ENCODE data around the gene CPT1C. TPM values are rescaled to one million over a fixed set of nuclear protein-coding genes. Genes with fewer than 3 reads are reported as not detected.
"Not testable (repeated sequence)": the region's sequence is repeated elsewhere in the genome, so short reads cannot be mapped to it uniquely, and the experiment has no call there.

Gene CPT1C
- polyA plus RNA-seq, 2 of the 4 experiments (the other 2 are of a cell fraction) = 8.5 to 15.4 TPM

DNA sequence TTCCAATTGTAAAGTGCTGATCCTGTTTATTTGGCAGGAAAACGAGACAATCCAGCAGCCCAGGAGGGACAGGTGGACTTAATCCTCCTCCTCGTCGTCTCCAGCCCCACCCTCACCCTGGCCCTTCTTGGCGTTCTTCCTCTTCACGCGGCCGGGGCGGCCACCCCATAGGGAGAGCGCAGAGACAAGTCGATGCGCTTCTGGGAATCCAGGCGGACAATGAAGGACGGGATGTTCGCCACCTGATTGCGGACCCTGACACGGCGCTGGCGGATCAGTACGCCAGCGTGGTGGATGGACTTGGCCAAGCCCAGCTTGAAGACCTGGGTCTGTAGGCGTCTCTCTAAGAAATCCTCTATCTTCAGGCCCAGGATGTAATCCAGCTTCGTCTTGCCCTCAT, 28.5 kb downstream of the CPT1C start:
- CTCF ChIA-PET = interaction anchor here (0.5 to 4.5 kb wide), 11 partner anchors 11 to 420 kb away, joined by 3 to 29 read pairs (median 4); no protein-coding TSS in a partner anchor
- H3K4me1 ChIP-seq; H3K27ac ChIP-seq; FAIRE-seq; H3K4me2 ChIP-seq; DNase-seq (ENCODE audit: low read depth in 1 of 2, low spot score in 1 of 2); H3K9me3 ChIP-seq; H3K4me3 ChIP-seq; POLR2A ChIA-PET: not testable (repeated sequence)
- ATAC-seq = 0 out of 6 replicates have a peak, but pooled peaks of 1 of the 2 experiments have one; percentile 21
- WGBS (ENCODE audit: missing lambda C conversion rate) = 88% methylated on average over 22 of the region's 22 CpGs
- peak; percentile 31 for TF ChIP-seq MAFK (IDR thresholded peaks at IDR 0.05; ENCODE audit: partially characterized antibody)

DNA sequence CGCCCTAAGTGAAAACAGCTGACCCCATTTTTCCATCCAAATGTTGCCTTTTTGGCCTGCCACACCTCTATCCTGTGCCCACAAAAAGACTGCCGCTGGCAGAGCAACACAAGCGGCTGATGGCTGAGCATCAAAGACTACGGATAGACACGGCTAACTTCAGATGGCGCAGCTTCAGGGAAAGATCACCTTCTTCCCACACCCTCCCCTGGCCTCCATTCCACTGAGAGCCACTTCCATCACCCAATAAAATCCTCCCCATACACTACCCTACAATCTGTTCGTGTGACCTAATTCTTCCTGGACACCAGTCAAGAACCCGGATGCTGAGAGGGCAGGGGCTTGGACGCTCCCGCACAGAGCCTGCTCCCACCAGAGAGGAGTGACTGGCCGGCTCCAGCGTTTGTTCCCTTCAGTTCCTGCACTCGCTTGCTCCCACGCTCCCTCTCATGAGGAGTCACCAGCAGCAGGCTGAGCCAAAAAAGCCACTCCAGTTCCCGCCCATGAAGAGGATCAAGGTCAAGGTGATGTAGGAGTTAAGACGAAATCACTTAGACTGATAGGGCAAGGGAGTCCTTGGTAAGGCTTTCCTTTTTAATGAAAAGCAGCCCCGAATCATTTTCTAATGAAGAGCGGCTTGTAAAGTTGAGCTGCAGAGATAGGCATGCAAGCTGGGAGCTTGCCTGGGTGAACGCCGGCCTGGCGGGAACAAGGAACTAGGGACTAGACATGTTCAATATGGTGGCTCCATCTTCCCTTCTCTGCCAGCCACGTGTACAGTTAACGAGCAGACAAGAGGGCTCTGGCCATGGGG, 36.5 kb downstream of the CPT1C start:
- WGBS (ENCODE audit: missing lambda C conversion rate) = 81% methylated on average over 23 of the region's 23 CpGs
- H3K4me1 ChIP-seq = peaks cover 10% of the 10 kb centered on the region
- DNase-seq (ENCODE audit: low read depth in 1 of 2, low spot score in 1 of 2) = no peak
- CTCF ChIA-PET = interaction anchor here (1.2 to 2.0 kb wide), 3 partner anchors 10 to 121 kb away, joined by 3 to 6 read pairs (median 3); no protein-coding TSS in a partner anchor
- no peak overlapping the region for H3K27ac ChIP-seq
- no peak overlapping the region for H3K4me3 ChIP-seq
- TF ChIP-seq HES2 (IDR thresholded peaks at IDR 0.05) (no peak), TP53 (CRISPR knock-in tag; IDR thresholded peaks at IDR 0.05) (no peak), REST (IDR thresholded peaks at IDR 0.05) (no peak), PBX3 (IDR thresholded peaks at IDR 0.05) (no peak), ZFP36 (IDR thresholded peaks at IDR 0.05; ENCODE audit: borderline replicate concordance, partially characterized antibody) (no peak)
- no peak for ATAC-seq
- POLR2A ChIA-PET = no interaction called here
- no peak for FAIRE-seq
- H3K4me2 ChIP-seq = no peak overlapping the region
- no peaks in the 10 kb centered on the region for H3K9me3 ChIP-seq

DNA sequence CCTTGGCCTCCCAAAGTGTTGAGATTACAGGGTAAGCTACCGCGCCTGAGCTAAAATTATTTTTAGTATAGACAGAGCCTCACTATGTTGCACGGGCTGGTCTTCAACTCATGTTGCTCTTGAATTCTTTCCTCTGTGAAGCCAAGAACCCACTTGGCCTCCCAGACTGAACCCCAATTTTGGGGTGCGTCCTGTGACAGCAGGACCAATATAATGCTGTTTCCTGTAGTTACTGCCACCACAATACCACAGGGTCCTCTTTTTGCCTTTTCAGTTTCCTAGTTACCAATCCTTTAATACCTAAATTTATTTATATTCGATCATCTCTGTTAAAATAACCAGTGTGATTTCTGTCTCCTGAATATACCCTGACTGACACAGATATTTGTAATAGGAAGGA, 39.2 kb downstream of the CPT1C start:
- Histone ChIP-seq H3K4me3 (no peak overlapping the region), H3K4me2 (no peak overlapping the region), H3K27ac (no peak overlapping the region), H3K9me3 (no peaks in the 10 kb centered on the region), H3K4me1 (no peaks in the 10 kb centered on the region)
- POLR2A ChIA-PET = no interaction called here
- no peak for ATAC-seq
- no peak for DNase-seq (ENCODE audit: low read depth in 1 of 2, low spot score in 1 of 2)
- no peak for TF ChIP-seq ZNF302 (CRISPR knock-in tag; IDR thresholded peaks at IDR 0.05)
- TF ChIP-seq HOXA7 (CRISPR knock-in tag; IDR thresholded peaks at IDR 0.05) = no peak
- TF ChIP-seq CHD4 (IDR thresholded peaks at IDR 0.05; ENCODE audit: borderline replicate concordance) = no peak
- TF ChIP-seq, protein P1, sequence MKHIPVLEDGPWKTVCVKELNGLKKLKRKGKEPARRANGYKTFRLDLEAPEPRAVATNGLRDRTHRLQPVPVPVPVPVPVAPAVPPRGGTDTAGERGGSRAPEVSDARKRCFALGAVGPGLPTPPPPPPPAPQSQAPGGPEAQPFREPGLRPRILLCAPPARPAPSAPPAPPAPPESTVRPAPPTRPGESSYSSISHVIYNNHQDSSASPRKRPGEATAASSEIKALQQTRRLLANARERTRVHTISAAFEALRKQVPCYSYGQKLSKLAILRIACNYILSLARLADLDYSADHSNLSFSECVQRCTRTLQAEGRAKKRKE (CRISPR knock-in tag; IDR thresholded peaks at IDR 0.05; ENCODE audit: low read depth) = no peak
- no peak for TF ChIP-seq JUNB (IDR thresholded peaks at IDR 0.05)
- TF ChIP-seq ZC3H11A (IDR thresholded peaks at IDR 0.05) = no peak
- TF ChIP-seq, protein P2, sequence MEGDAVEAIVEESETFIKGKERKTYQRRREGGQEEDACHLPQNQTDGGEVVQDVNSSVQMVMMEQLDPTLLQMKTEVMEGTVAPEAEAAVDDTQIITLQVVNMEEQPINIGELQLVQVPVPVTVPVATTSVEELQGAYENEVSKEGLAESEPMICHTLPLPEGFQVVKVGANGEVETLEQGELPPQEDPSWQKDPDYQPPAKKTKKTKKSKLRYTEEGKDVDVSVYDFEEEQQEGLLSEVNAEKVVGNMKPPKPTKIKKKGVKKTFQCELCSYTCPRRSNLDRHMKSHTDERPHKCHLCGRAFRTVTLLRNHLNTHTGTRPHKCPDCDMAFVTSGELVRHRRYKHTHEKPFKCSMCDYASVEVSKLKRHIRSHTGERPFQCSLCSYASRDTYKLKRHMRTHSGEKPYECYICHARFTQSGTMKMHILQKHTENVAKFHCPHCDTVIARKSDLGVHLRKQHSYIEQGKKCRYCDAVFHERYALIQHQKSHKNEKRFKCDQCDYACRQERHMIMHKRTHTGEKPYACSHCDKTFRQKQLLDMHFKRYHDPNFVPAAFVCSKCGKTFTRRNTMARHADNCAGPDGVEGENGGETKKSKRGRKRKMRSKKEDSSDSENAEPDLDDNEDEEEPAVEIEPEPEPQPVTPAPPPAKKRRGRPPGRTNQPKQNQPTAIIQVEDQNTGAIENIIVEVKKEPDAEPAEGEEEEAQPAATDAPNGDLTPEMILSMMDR (IDR thresholded peaks at IDR 0.05) = no peak
- TF ChIP-seq HEYL (CRISPR knock-in tag; IDR thresholded peaks at IDR 0.05) = no peak
- no peak for TF ChIP-seq NFE2L2 (conservative IDR thresholded peaks at IDR 0.05; ENCODE audit: low read length)
- TF ChIP-seq HDAC2 (IDR thresholded peaks at IDR 0.05) = no peak
- no peak for TF ChIP-seq POLR2AphosphoS2 (conservative IDR thresholded peaks at IDR 0.05; ENCODE audit: low read length)
- TF ChIP-seq EP300 (IDR thresholded peaks at IDR 0.05) = no peak
- TF ChIP-seq TFCP2L1 (CRISPR knock-in tag; IDR thresholded peaks at IDR 0.05) = no peak
- TF ChIP-seq E2F6 (IDR thresholded peaks at IDR 0.05; ENCODE audit: borderline replicate concordance, low read depth) = no peak
- CTCF ChIA-PET = interaction anchor here (1.6 to 2.5 kb wide), 3 partner anchors 11 to 13 kb away, joined by 3 to 9 read pairs (median 7); no protein-coding TSS in a partner anchor
- 78% methylated on average over 5 of the region's 5 CpGs for WGBS (ENCODE audit: missing lambda C conversion rate)
- no peak for FAIRE-seq
